ENCODE measurements around the gene SEPHS2. TPM values are rescaled to one million over a fixed set of nuclear protein-coding genes. Genes with fewer than 3 reads are reported as not detected.

SEPHS2 gene
- total RNA-seq, 1 experiment from 2014 or later = 52.6 TPM

- peak overlapping the region; percentile 4 to 67; a peak in 4 of 5 replicates for H3K4me3 Mint-ChIP-seq
- H3K4me1 Mint-ChIP-seq = peaks cover 27 to 28% of the 10 kb centered on the region in 2 experiments
- Histone ChIP-seq H2BK20ac (ENCODE audit: low read depth, low read length, poor library complexity, severe bottlenecking) (no peak overlapping the region), H4K91ac (ENCODE audit: insufficient read length, low read depth, low read length) (no peak overlapping the region), H2AK5ac (ENCODE audit: insufficient read length, low read length) (no peak overlapping the region), H2BK12ac (ENCODE audit: insufficient read length, low read depth, low read length) (no peak overlapping the region), H4K20me1 (ENCODE audit: control insufficient read depth, insufficient read depth, insufficient read length) (no peaks in the 10 kb centered on the region), H3K27ac (ENCODE audit: insufficient read length, low read depth, low read length) (no peak overlapping the region), H3K4me2 (ENCODE audit: insufficient read depth, insufficient read length, low read length) (no peak overlapping the region), H3T11ph (ENCODE audit: low read length) (no peak overlapping the region), H3K23me2 (ENCODE audit: insufficient read length, low read depth, low read length, poor library complexity, severe bottlenecking) (peaks cover 10% of the 10 kb centered on the region), H3K14ac (ENCODE audit: insufficient read depth, low read length) (no peak overlapping the region), H3K9ac (ENCODE audit: extremely low read depth, insufficient read length, low read length) (no peak overlapping the region), H3K4me1 (ENCODE audit: insufficient read depth, low read length) (no peaks in the 10 kb centered on the region; the same call in 1 of the 2 replicates), H2BK120ac (ENCODE audit: low read depth, low read length, poor library complexity, severe bottlenecking) (no peak overlapping the region), H3K79me2 (ENCODE audit: insufficient read depth, low read length) (no peaks in the 10 kb centered on the region), H3K27me3 (ENCODE audit: insufficient read depth, low read length) (no peaks in the 10 kb centered on the region), H3K79me1 (ENCODE audit: insufficient read depth, low read depth, low read length, poor library complexity, severe bottlenecking) (no peaks in the 10 kb centered on the region), H4K8ac (replicated peaks; ENCODE audit: insufficient read length, low read depth, low read length) (no peak overlapping the region), H4K5ac (ENCODE audit: insufficient read length, low read depth, low read length) (no peak overlapping the region), H2AFZ (ENCODE audit: low read length) (no peak overlapping the region), H3K4ac (ENCODE audit: low read depth, low read length) (no peak overlapping the region), H2BK5ac (ENCODE audit: insufficient read length, low read length) (no peak overlapping the region), H3K18ac (ENCODE audit: insufficient read length, low read depth, low read length) (no peak overlapping the region), H3K9me3 (ENCODE audit: control insufficient read depth, low read depth, low read length) (no peaks in the 10 kb centered on the region), H3K56ac (ENCODE audit: insufficient read length, low read depth, low read length) (no peak overlapping the region), H3K23ac (ENCODE audit: insufficient read length, low read depth, low read length) (no peak overlapping the region), H2BK15ac (ENCODE audit: low read depth, low read length) (no peak overlapping the region)
- H3K27ac Mint-ChIP-seq = peak overlapping the region in 1 of 3 experiments; percentile 25; a peak in 3 of 7 replicates
- TF ChIP-seq CTCF (conservative IDR thresholded peaks at IDR 0.05) = no peak
- H3K9me3 Mint-ChIP-seq = no peaks in the 10 kb centered on the region
- no CpG with 5 or more reads among the region's 8 CpGs for WGBS (ENCODE audit: extremely low coverage, insufficient read length, low lambda C conversion rate)
- peaks cover 2% of the 10 kb centered on the region for H3K27me3 Mint-ChIP-seq (ENCODE audit: low read depth)
- peaks cover 8 to 26% (median 18%) of the 10 kb centered on the region in 3 experiments; a peak in 6 of 7 replicates for H3K36me3 Mint-ChIP-seq (ENCODE audit: insufficient read depth in 1 of 3, low read depth in 3 of 3)
- no peak for DNase-seq
These were observed 43.8 kb downstream of the SEPHS2 start for GRCh38 chr16:30401768-30402425.
